Right lobe of liver (tissue), 6 donors: ENCODE results near the gene DLL1. TPM values are rescaled to one million over a fixed set of nuclear protein-coding genes. Genes with fewer than 3 reads are reported as not detected.

Experiments used
- ATAC-seq, 4 donors: fragments of 200-7000 bp; cut with Tn5 transposase; one replicate each; pipeline ENCODE4 v1.9.1; 2020; ENCODE audit warnings: mild to moderate bottlenecking in 4 of 4, moderate library complexity in 4 of 4
- DNase-seq, 3 donors: peaks; one replicate each; pipeline ENCODE4 v3.0.0-alpha.2; 2020
- H3K27ac ChIP-seq, 3 donors: fragments of 200-600 bp; one replicate each; pipeline ENCODE4 v1.8.0; 2022
- H3K27me3 ChIP-seq, 2 donors: fragments of 200-600 bp; one replicate each; pipeline ENCODE4 v1.8.0; 2022
- H3K36me3 ChIP-seq, 4 donors: fragments of 200-600 bp; sonication (generic) in 1 of 4; one replicate each; pipeline versions ENCODE4 v1.5.1 to v1.8.0; 2017 to 2022; ENCODE audit warnings: control low read depth in 1 of 4
- H3K4me1 ChIP-seq, 4 donors: fragments of 200-600 bp; sonication (generic) in 1 of 4; one replicate each; pipeline versions ENCODE4 v1.5.1 to v1.8.0; 2017 to 2022; ENCODE audit warnings: control low read depth in 1 of 4
- H3K4me3 ChIP-seq, 3 donors: fragments of 200-600 bp; one replicate each; pipeline ENCODE4 v1.8.0; 2022
- H3K9me3 ChIP-seq, 4 donors: fragments of 200-600 bp; sonication (generic) in 1 of 4; one replicate each; pipeline versions ENCODE4 v1.5.1 to v1.8.0; 2017 to 2022; ENCODE audit warnings: control low read depth in 1 of 4
- POLR2A ChIP-seq: fragments of 450-650 bp; IDR thresholded peaks from one replicate; pipeline ENCODE4 v1.6.1; 2017; ENCODE audit warnings: antibody characterized with exemption, mild to moderate bottlenecking
- WGBS: methylation state at CpG from one replicate; pipeline ENCODE4 v1.1.6; 2018; ENCODE audit warnings: low coverage, low lambda C conversion rate; ENCODE audit not compliant: insufficient coverage; ENCODE audit errors: missing lambda C conversion rate; 5-methylcytosine and 5-hydroxymethylcytosine counted together
- intact Hi-C, 2 donors: fragments of 100-400 bp; cut with DNase I; formaldehyde crosslinking; loops; one replicate each; pipeline versions ENCODE4 v1.11.2 to v1.14.1; 2022
- total RNA-seq, 6 experiments: library from RNA; depleted of rRNA in 2 of 6; stranded (reverse); fragments of >200 nt in 2 of 6; fragmentation: NEBNext Ultra II Directional in 3 of 6; extraction: Animal tissue kit (Norgen Biotek cat#: 25700) in 3 of 6; gene quantifications; one replicate each; pipeline versions ENCODE4 v1.1.0 to v1.2.4, GENCODE V29; 2016 to 2023
- TF ChIP-seq, protein P1 (sequence below), 4 donors: fragments of 200-600 bp in 3 of 4; fragments of 450-650 bp in 1 of 4; IDR thresholded peaks; one replicate each; pipeline versions ENCODE4 v1.5.1 to v1.8.0; 2016 to 2022; ENCODE audit warnings: antibody characterized with exemption in 4 of 4, mild to moderate bottlenecking in 2 of 4
- donor health status: DM: no; HTN: yes; CAD: no.
- donor health status: DM: no; HTN: no; CAD: no.
- donor health status: DM: no; HTN: no; CAD: no.
- donor health status: DM: no; HTN: yes; CAD: no.
- donor health status: DM: no; HTN: yes; CAD: no.

DLL1 gene
- total RNA-seq, 6 experiments from 2014 or later, result 2.0 to 9.6 (median 3.4) TPM

DNA sequence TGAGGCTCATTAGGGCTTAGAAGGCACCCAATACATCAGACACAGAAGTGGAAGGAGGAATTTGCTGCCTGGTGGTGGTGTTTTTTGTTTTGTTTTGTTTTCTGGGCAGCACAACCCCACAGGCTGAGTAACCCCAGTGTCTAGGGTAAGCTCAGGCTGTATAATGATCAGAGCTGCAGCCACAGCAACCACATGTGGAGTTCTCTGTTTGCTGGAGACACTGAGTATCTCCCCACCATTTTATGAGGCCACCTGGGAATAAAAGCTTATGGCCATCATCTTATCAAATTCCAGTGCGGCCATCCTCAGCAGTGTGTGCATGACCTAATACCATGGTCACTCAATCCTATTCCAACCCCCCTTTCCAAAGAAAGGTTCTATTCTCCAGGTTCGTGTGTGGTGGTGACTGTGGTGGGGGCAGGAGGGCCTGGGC is 3.4 kb upstream of the DLL1 start:
- no peak overlapping the region for H3K27ac ChIP-seq
- peaks cover 0 to 35% (median 5%) of the 10 kb centered on the region in 4 donors for H3K4me1 ChIP-seq
- intact Hi-C loops, result no loop called here
- peaks cover 0 to 35% of the 10 kb centered on the region in 2 donors for H3K27me3 ChIP-seq
- no peaks in the 10 kb centered on the region for H3K9me3 ChIP-seq
- H3K36me3 ChIP-seq, result no peaks in the 10 kb centered on the region
- DNase-seq (no peak), ATAC-seq (no peak)
- WGBS, result 20% methylated on average over 1 of the region's 2 CpGs
- TF ChIP-seq POLR2A, result no peak
- TF ChIP-seq, protein P1, sequence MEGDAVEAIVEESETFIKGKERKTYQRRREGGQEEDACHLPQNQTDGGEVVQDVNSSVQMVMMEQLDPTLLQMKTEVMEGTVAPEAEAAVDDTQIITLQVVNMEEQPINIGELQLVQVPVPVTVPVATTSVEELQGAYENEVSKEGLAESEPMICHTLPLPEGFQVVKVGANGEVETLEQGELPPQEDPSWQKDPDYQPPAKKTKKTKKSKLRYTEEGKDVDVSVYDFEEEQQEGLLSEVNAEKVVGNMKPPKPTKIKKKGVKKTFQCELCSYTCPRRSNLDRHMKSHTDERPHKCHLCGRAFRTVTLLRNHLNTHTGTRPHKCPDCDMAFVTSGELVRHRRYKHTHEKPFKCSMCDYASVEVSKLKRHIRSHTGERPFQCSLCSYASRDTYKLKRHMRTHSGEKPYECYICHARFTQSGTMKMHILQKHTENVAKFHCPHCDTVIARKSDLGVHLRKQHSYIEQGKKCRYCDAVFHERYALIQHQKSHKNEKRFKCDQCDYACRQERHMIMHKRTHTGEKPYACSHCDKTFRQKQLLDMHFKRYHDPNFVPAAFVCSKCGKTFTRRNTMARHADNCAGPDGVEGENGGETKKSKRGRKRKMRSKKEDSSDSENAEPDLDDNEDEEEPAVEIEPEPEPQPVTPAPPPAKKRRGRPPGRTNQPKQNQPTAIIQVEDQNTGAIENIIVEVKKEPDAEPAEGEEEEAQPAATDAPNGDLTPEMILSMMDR (IDR thresholded peaks at IDR 0.05), result no peak
- no peak overlapping the region for H3K4me3 ChIP-seq

DNA sequence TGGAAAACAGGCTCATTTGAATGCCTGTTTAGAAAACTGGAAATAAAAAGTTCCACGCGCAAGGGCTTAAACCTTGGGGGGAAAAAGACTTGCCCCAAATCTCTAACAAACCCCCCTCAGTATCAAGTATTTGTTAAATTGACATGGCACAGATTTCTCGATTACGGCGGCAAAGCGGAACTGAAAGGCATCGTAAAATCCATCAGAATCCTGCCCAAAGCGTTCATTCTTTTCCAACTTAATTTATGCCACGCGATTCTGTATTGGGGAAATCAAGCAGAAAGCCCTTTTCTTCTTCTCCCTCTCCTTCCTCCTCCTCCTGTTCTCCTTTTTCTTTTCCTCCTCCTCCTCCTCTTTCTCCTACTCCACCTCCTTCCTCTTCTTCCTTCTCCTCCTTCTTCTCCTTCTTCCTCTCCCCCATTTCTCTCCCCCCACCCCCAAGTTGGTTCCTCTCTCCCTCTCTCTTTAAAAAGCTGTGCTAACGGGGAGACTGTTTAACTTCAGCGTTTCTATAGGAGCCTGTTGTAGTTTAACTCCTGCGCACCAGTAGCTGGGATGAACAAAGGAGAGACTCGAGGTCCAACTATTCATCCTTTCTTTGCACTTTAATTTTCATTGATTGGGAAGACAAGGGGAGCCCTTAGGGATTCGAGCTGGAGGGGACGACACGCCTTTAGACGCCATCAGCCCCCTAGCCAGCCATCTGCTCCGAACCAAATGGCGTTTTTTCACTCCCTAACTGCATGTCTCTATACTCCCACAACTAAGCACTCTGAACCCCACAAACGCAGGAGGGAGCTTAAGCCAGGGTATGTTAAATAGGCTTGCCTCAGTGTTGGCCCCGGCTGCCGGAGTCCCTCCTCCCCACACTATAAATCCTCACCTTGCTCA is 2.7 kb upstream of the DLL1 start:
- no peak for TF ChIP-seq POLR2A
- TF ChIP-seq, protein P1 (IDR thresholded peaks at IDR 0.05), result no peak
- no peak for DNase-seq
- no peak for ATAC-seq
- H3K36me3 ChIP-seq, result no peaks in the 10 kb centered on the region
- no peak overlapping the region for H3K4me3 ChIP-seq
- no peaks in the 10 kb centered on the region for H3K9me3 ChIP-seq
- H3K4me1 ChIP-seq, result peaks cover 0 to 41% (median 8%) of the 10 kb centered on the region in 4 donors
- no peak overlapping the region for H3K27ac ChIP-seq
- 9% methylated on average over 23 of the region's 23 CpGs for WGBS
- intact Hi-C loops, result no loop called here
- peaks cover 0 to 35% of the 10 kb centered on the region in 2 donors for H3K27me3 ChIP-seq

DNA sequence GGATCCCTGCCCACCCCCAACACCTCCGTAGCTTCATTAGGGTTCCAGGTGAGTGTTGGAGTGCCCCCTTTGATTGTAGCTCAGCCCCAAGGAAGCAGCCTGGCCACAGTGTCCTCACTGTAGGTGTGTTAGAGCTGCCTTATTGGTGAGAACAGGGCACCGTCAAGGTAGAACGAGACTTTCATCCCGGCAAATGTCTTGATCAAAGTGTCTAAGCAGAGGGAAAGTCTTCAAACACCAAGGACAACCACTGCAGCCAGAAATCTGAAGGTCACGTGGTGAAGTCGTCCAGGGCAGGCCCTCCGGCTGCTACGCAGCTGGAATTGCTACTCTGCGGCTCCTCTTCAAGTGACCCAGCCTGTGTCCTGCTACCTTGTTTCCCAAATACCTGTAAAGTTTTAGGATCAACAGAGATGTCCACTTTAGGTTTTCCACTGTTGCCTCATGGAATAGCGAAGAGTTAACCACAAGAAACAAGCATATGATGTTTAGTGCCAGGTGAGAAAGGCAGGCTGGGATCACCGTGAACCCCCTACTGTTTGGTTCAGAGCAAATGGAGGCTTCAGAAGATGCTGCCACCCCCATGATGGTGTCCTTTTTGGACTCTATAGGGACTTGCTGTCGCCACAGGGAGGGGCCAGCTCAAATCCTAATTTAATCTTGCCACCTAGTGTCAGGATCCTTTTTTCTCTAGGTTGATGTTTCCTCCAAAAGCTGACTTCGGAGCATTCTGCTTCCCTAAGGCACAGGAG is 1.7 kb upstream of the DLL1 start:
- peaks cover 0 to 43% (median 8%) of the 10 kb centered on the region in 4 donors for H3K4me1 ChIP-seq
- no peaks in the 10 kb centered on the region for H3K9me3 ChIP-seq
- whole genome bisulfite sequencing, result 3% methylated on average over 13 of the region's 13 CpGs
- H3K36me3 ChIP-seq, result no peaks in the 10 kb centered on the region
- no peak overlapping the region for H3K4me3 ChIP-seq
- DNase-seq, result peak in 1 of 3 donors; percentile 40
- H3K27me3 ChIP-seq, result peaks cover 0 to 34% of the 10 kb centered on the region in 2 donors
- intact Hi-C loops, result no loop called here
- TF ChIP-seq, protein P1 (IDR thresholded peaks at IDR 0.05), result peak; percentile 10 to 37 (median 28)
- no peak for TF ChIP-seq POLR2A
- H3K27ac ChIP-seq, result no peak overlapping the region
- peak; percentile 9 to 34 (median 24) for ATAC-seq

DNA sequence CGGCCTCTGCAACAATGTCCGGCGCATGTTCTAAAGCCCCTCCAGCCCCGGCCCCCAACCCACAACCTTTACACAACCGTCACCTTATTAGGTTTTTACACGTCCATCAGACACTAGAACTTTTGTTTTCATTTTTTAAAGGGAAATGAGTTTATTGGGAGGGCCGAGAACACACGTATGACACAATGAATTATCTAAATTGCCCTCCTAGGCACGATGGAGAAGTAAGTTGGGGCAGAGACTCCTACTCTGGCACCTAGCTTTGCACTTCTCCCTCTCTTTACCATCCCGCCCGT is 1.2 kb upstream of the DLL1 start:
- Histone ChIP-seq H3K27ac (no peak overlapping the region), H3K4me3 (peak overlapping the region; percentile 14 to 63 (median 40)), H3K9me3 (no peaks in the 10 kb centered on the region), H3K4me1 (peaks cover 0 to 43% (median 9%) of the 10 kb centered on the region in 4 donors), H3K27me3 (peaks cover 0 to 29% of the 10 kb centered on the region in 2 donors), H3K36me3 (no peaks in the 10 kb centered on the region)
- WGBS, result 6% methylated on average over 8 of the region's 11 CpGs
- ATAC-seq (no peak), DNase-seq (no peak)
- TF ChIP-seq, protein P1 (IDR thresholded peaks at IDR 0.05), result no peak
- TF ChIP-seq POLR2A, result no peak
- intact Hi-C loops, result no loop called here
